Adrenal gland (tissue), 5 donors: Measurements from ENCODE around the gene RCOR1.

Source experiments
- CTCF ChIP-seq, 6 experiments: fragments of 450-650 bp in 4 of 6; fragments of 200-600 bp in 2 of 6; sonication (generic) in 1 of 6; IDR thresholded peaks; 1 replicate in 5 of 6; 2 replicates in 1 of 6; pipeline versions ENCODE4 v1.5.1 to v1.8.0; 2016 to 2021; ENCODE audit warnings: antibody characterized with exemption in 6 of 6, mild to moderate bottlenecking in 2 of 6, moderate library complexity in 1 of 6
- POLR2A ChIP-seq, 2 donors: fragments of 450-650 bp; IDR thresholded peaks; one replicate each; pipeline ENCODE4 v1.6.1; 2017; ENCODE audit warnings: antibody characterized with exemption in 2 of 2, mild to moderate bottlenecking in 2 of 2, moderate library complexity in 1 of 2
- donor health status: DM: no; HTN: no; CAD: no.

GRCh38 chr14:102699416-102700110 is 107.1 kb downstream of the RCOR1 start:
- TF ChIP-seq POLR2A (IDR thresholded peaks at IDR 0.05) (no peak), CTCF (IDR thresholded peaks at IDR 0.05) (no peak)
